ENCODE data around the gene LBHD2.

Gene LBHD2

DNA sequence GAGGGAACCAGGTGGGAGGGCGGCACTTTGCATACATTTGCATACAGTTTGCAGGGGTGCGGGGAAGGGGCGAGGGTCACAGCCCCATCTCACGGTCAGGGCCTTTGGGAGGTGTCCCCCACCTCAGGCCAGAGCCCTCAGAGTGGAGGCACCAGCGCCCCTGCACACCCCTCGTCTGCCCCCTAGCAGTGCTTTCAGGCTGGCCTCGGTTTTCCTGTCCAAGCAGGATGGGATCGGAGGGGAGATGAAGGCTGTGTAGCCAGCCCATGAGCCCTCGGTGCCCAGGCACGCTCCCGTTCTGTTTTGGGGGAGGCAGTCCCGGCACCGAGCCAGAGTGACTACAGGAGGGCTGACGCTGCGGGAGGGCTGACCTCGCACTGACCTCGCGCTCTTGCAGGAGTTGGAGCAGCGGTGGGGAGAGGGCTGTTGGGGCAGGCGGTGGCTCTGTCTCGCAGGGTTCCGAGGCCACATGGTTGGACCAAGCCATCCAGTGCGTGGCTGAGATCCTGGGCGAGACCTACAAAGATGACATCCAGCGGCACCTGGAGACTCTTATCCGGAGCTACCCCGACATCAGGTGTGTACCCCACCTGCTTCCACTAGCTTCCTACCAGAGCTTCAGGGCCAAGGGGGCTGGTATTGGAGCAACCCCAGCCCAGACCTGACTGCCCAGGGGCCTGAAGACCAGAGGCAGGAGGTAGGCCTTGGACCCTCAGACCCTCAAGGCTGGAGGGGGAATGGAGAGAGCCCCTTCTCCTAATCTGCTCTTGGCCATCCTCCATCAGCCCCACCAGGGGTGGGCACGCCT is 24.1 kb downstream of the LBHD2 start:
- no peaks in the 10 kb centered on the region for H3K9me3 ChIP-seq (ENCODE audit: control insufficient read depth, insufficient read depth, low read length)
- peak overlapping the region; percentile 73 for H3K4me2 ChIP-seq (ENCODE audit: low read length)
- H4K20me1 ChIP-seq (ENCODE audit: control insufficient read depth, insufficient read depth, low read depth, low read length) = no peaks in the 10 kb centered on the region
- peaks cover 80% of the 10 kb centered on the region for H3K4me1 ChIP-seq (ENCODE audit: control insufficient read depth, low read length)
- H3K27ac ChIP-seq (ENCODE audit: low read depth, low read length) = peak overlapping the region; percentile 73
- H3F3A ChIP-seq (ENCODE audit: control insufficient read depth, insufficient read depth) = peaks cover 5% of the 10 kb centered on the region
- peaks cover 10% of the 10 kb centered on the region for H3K27me3 ChIP-seq (ENCODE audit: control insufficient read depth, low read length)
- TF ChIP-seq EZH2phosphoT487 (IDR thresholded peaks at IDR 0.05; ENCODE audit: borderline replicate concordance, low read length) = no peak
- TF ChIP-seq, protein P1, sequence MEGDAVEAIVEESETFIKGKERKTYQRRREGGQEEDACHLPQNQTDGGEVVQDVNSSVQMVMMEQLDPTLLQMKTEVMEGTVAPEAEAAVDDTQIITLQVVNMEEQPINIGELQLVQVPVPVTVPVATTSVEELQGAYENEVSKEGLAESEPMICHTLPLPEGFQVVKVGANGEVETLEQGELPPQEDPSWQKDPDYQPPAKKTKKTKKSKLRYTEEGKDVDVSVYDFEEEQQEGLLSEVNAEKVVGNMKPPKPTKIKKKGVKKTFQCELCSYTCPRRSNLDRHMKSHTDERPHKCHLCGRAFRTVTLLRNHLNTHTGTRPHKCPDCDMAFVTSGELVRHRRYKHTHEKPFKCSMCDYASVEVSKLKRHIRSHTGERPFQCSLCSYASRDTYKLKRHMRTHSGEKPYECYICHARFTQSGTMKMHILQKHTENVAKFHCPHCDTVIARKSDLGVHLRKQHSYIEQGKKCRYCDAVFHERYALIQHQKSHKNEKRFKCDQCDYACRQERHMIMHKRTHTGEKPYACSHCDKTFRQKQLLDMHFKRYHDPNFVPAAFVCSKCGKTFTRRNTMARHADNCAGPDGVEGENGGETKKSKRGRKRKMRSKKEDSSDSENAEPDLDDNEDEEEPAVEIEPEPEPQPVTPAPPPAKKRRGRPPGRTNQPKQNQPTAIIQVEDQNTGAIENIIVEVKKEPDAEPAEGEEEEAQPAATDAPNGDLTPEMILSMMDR (IDR thresholded peaks at IDR 0.05; ENCODE audit: low read depth, low read length, poor library complexity, severe bottlenecking) = no peak
- no peaks in the 10 kb centered on the region for H3K9me2 ChIP-seq (replicated peaks; ENCODE audit: control insufficient read depth, low read length)
- no peaks in the 10 kb centered on the region for H3K79me2 ChIP-seq (ENCODE audit: control insufficient read depth, low read length)
- no peaks in the 10 kb centered on the region for H3K36me3 ChIP-seq (ENCODE audit: control insufficient read depth, low read length)
- H3K4me3 ChIP-seq (ENCODE audit: low read length) = peak overlapping the region; percentile 57

DNA sequence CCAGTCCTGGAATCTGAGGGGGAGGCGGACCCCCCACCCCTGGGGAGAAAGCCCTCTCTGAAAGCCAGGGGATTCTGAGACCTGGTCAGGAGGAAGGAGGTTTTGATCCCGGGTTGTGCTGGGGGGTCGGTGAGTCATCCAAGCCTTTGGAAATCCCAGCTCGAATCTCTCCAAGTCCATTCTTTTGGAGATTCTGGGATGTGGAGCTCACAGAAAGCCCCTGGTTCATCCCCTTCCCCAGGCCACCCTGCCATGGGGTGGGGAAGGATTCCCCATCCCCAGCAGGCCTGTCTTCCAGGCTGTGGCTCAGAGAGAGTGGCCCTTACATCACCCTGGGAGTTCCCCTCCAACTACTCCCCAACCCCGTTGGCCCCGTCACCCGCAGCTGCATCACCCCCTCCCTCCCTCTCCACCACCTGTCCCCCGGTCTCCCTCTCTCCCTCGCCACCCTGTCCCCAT is 24.8 kb downstream of the LBHD2 start:
- Histone ChIP-seq H4K20me1 (ENCODE audit: control insufficient read depth, insufficient read depth, low read depth, low read length) (no peaks in the 10 kb centered on the region), H3K27ac (ENCODE audit: low read depth, low read length) (peak overlapping the region; percentile 73), H3K9me3 (ENCODE audit: control insufficient read depth, insufficient read depth, low read length) (no peaks in the 10 kb centered on the region), H3K27me3 (ENCODE audit: control insufficient read depth, low read length) (peaks cover 10% of the 10 kb centered on the region), H3K36me3 (ENCODE audit: control insufficient read depth, low read length) (no peaks in the 10 kb centered on the region), H3F3A (ENCODE audit: control insufficient read depth, insufficient read depth) (peaks cover 5% of the 10 kb centered on the region), H3K79me2 (ENCODE audit: control insufficient read depth, low read length) (no peaks in the 10 kb centered on the region), H3K9me2 (replicated peaks; ENCODE audit: control insufficient read depth, low read length) (no peaks in the 10 kb centered on the region), H3K4me1 (ENCODE audit: control insufficient read depth, low read length) (peaks cover 84% of the 10 kb centered on the region), H3K4me3 (ENCODE audit: low read length) (peak overlapping the region; percentile 57), H3K4me2 (ENCODE audit: low read length) (peak overlapping the region; percentile 73)
- no peak for TF ChIP-seq EZH2phosphoT487 (IDR thresholded peaks at IDR 0.05; ENCODE audit: borderline replicate concordance, low read length)
- TF ChIP-seq, protein P1 (IDR thresholded peaks at IDR 0.05; ENCODE audit: low read depth, low read length, poor library complexity, severe bottlenecking) = no peak

GRCh38 chr14:103109535-103110441 is 25.8 kb downstream of the LBHD2 start:
- Histone ChIP-seq H3K79me2 (ENCODE audit: control insufficient read depth, low read length) (no peaks in the 10 kb centered on the region), H4K20me1 (ENCODE audit: control insufficient read depth, insufficient read depth, low read depth, low read length) (no peaks in the 10 kb centered on the region), H3K4me1 (ENCODE audit: control insufficient read depth, low read length) (peaks cover 93% of the 10 kb centered on the region), H3K4me2 (ENCODE audit: low read length) (peak overlapping the region; percentile 78), H3K4me3 (ENCODE audit: low read length) (peak overlapping the region; percentile 53), H3K9me3 (ENCODE audit: control insufficient read depth, insufficient read depth, low read length) (no peaks in the 10 kb centered on the region), H3K27me3 (ENCODE audit: control insufficient read depth, low read length) (peaks cover under 1% of the 10 kb centered on the region), H3K27ac (ENCODE audit: low read depth, low read length) (peak overlapping the region; percentile 88), H3F3A (ENCODE audit: control insufficient read depth, insufficient read depth) (peaks cover 8% of the 10 kb centered on the region), H3K9me2 (replicated peaks; ENCODE audit: control insufficient read depth, low read length) (no peaks in the 10 kb centered on the region), H3K36me3 (ENCODE audit: control insufficient read depth, low read length) (no peaks in the 10 kb centered on the region)
- TF ChIP-seq, protein P1 (IDR thresholded peaks at IDR 0.05; ENCODE audit: low read depth, low read length, poor library complexity, severe bottlenecking) = no peak
- no peak for TF ChIP-seq EZH2phosphoT487 (IDR thresholded peaks at IDR 0.05; ENCODE audit: borderline replicate concordance, low read length)

All from DOHH2 (cell line).